ENCODE data around the gene STPG1.

- TF ChIP-seq CTCF (conservative IDR thresholded peaks at IDR 0.05), result peak; percentile 84
- TF ChIP-seq ZFX (IDR thresholded peaks at IDR 0.05), result no peak
Observed at GRCh38 chr1:24390924-24391782, 22.4 kb downstream of the STPG1 start.

Data from C4-2B (cell line).